Urinary bladder (tissue), 4 donors: ENCODE data around the gene SLC35B1. TPM values are rescaled to one million over a fixed set of nuclear protein-coding genes. Genes with fewer than 3 reads are reported as not detected.

Experiments
- DNase-seq: peaks from one replicate; pipeline ENCODE4 v3.0.0-alpha.2; 2015; ENCODE audit errors: extremely low spot score
- H3K27ac ChIP-seq: one replicate; pipeline ENCODE4 v1.5.1; 2013; ENCODE audit warnings: low read depth, mild to moderate bottlenecking, moderate library complexity
- H3K36me3 ChIP-seq: one replicate; pipeline ENCODE4 v1.6.1; 2013; ENCODE audit warnings: mild to moderate bottlenecking, moderate library complexity; ENCODE audit not compliant: insufficient read depth
- H3K4me1 ChIP-seq: one replicate; pipeline ENCODE4 v1.6.1; 2013; ENCODE audit warnings: mild to moderate bottlenecking, moderate library complexity; ENCODE audit not compliant: insufficient read depth
- H3K4me3 ChIP-seq: one replicate; pipeline ENCODE4 v1.5.1; 2013; ENCODE audit warnings: low read depth, low read length
- WGBS: extraction: QIAGEN DNeasy Blood & Tissue Kit; methylation state at CpG from one replicate; pipeline ENCODE4 v1.1.7; 2013; 5-methylcytosine and 5-hydroxymethylcytosine counted together
- polyA plus RNA-seq: library from polyadenylated mRNA; stranded (reverse); fragments of 200-250 nt; gene quantifications from one replicate; pipeline ENCODE4 v1.2.3, GENCODE V29; 2013
- total RNA-seq: library from RNA; depleted of rRNA; stranded (reverse); fragments of >200 nt; gene quantifications from one replicate; pipeline ENCODE4 v1.2.3, GENCODE V29; 2014
- donor health status: healthy with polysubstance abuse.
- donor health status: healthy.

SLC35B1 gene
- total and polyA plus RNA-seq, 2 donors = 27.0 to 33.1 TPM

DNA sequence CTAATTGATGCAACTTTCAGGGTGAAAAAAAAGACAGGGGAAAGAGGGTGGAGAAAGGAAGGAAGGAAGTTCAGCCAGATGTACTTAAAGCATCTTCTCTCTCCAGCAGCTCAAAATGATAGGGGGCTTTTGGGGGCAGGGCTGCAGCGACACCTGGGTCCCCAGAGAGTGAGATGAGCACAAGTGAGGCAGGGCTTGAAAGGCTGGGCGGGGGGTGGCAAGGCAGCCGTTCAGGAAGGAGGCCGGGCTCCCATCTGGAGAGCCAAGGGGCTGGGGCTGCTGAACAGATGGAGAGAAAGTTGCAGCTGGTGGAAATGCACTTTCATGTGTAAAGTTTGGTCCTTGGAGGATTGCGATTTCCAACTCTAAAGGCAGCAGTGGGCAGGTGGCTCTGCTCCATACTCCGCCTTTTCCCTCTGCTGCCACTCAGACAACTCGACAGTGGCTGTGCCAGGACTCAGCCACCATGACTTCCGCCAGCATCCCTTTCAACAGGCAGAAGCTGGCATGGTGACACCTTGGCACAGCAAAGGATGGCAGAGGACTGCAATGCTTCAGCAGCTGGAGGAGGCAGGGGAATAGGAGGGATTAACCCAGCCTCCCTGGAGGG, 7.7 kb downstream of the SLC35B1 start:
- H3K27ac ChIP-seq = no peak overlapping the region
- no peaks in the 10 kb centered on the region for H3K4me1 ChIP-seq
- H3K36me3 ChIP-seq = peaks cover 4% of the 10 kb centered on the region
- no peak for DNase-seq
- H3K4me3 ChIP-seq = no peak overlapping the region
- 72% methylated on average over 8 of the region's 8 CpGs for WGBS

DNA sequence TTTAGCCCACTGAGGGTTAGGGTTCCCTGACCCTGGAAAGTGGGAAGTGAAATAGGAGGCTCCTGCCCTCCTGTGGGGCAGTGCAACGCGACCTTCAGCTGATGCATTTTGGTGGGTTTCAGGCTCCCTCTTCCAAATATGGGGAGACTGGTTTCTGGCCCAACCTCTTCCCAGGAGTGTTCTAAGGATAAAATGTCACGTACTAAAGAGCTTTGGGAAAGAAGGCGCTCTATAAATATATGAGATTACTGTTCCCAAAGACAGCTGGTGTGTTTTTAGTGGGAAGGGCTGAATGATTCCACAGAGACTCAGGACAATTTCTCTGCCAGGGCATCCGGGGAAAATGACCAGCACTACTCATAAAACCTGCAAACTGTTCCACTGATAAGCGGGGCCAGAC, 9.8 kb downstream of the SLC35B1 start:
- Histone ChIP-seq H3K4me1 (no peaks in the 10 kb centered on the region), H3K27ac (no peak overlapping the region), H3K4me3 (no peak overlapping the region), H3K36me3 (peaks cover 4% of the 10 kb centered on the region)
- no peak for DNase-seq
- 21% methylated on average over 6 of the region's 6 CpGs for WGBS

DNA sequence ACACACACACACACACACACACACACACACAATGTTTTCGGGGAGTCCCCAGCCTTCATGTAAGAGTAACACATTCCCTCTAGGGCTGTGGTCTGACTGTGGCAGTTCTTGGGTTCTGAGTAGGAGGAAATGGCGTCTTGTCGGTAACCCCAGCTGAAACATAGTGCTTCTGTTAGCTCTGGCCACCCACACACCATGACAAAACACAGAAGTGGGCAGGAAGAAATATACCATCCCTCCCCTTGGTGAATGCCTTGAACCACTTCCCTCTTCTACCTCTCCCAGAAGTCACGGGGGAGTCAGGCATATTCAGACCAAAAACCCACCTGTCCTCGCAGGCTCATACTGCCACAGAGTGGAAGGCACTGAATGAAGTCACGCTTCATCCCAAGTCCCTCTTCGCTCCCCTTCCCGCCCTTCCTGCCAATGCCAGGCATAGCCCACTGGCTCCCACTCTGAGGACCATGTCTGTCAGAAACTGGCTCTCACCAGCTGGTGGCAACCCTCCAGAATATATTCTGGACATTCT, 11.5 kb downstream of the SLC35B1 start:
- 76% methylated on average over 8 of the region's 8 CpGs for WGBS
- Histone ChIP-seq H3K4me3 (no peak overlapping the region), H3K27ac (no peak overlapping the region), H3K36me3 (peaks cover 4% of the 10 kb centered on the region), H3K4me1 (no peaks in the 10 kb centered on the region)
- no peak for DNase-seq

DNA sequence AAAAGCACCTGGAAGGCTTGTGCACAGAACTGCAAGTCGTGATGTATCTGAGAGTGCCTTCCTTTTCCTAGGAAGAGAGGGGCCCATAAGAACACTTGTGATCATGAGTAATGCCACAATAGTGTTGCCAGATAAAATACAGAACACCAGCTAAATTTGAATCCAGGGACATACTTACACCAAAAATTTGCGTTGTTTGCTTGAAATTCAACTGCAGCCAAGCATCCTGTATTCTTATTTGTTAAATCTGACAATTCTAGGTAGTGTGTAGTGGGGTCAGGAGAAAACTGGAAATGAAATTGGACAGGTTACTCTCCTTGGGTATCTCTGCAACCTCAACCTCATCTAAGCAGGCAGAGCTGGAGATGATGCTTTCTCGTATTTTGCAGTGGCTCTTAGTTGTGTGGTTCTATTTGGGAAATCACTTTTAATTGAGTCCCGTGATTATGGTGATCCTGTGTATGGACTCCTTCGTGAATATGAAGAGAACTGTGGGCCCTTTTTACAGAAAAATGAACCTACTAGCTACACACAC, 12.0 kb downstream of the SLC35B1 start:
- 50% methylated on average over 5 of the region's 5 CpGs for WGBS
- H3K4me3 ChIP-seq = no peak overlapping the region
- H3K36me3 ChIP-seq = peaks cover 4% of the 10 kb centered on the region
- DNase-seq = no peak
- no peaks in the 10 kb centered on the region for H3K4me1 ChIP-seq
- H3K27ac ChIP-seq = no peak overlapping the region

DNA sequence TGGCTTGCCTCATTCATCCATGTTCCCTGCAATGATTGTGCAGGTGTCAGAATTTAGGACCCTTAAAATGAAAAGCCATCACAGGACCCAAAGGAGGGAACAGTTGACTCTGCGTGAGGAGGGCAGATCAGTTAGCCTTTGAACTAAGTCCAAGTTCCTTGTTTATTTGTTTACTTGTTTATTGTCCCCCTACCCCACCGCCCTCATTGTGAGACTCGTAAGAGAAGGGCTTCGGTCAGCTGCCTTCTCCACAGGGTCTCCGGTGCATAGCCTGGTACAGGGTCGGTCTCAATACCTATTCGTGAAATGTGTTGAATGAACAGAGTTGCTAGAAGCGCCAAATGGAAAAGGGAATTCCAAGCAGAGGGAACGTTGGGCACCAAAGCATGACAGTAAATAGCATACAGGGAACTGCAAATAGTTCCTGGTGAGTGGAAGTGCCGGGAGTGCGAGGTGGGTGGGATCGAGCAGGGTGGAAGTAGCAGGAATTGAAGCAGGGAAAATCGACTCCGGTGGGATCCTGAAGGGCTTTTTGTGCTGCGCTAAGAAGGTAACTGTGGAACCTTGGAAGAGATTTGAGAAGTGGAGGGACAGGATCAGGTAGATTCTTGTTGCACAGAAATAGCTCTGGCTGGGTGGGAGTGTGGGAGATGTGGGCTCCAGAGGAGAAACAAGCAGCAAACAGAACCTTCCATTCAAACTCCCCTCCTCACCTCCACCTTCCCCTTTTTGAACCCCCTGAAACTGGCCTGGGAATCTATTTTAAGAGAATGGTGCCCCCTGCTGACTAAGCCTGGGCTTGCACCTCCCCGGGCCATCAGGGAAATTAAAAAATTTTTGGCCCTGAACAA, 12.7 kb downstream of the SLC35B1 start:
- no peak overlapping the region for H3K4me3 ChIP-seq
- peaks cover under 1% of the 10 kb centered on the region for H3K36me3 ChIP-seq
- H3K27ac ChIP-seq = no peak overlapping the region
- WGBS = 29% methylated on average over 16 of the region's 16 CpGs
- H3K4me1 ChIP-seq = no peaks in the 10 kb centered on the region
- DNase-seq = no peak

DNA sequence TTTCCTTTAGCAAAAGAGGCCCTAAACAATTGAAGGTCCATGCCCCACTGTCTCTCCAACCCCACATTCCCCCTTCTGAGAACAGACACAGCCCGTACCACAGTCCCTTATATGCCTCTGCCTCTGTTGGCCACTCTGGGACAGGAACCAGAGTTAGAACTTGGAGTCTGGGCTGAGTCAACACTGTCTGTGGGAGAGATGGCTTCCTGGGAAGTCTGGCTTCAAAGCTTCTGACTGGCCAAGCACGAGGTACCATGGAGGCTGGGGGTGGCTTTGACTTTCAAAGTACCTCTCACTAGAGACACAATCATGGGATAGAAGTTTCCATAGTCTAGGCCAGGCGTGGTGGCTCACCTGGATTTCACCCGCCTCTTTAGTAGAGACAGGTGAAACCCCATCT, 15.0 kb downstream of the SLC35B1 start:
- no peak overlapping the region for H3K4me3 ChIP-seq
- WGBS = 86% methylated on average over 4 of the region's 4 CpGs
- DNase-seq = no peak
- H3K27ac ChIP-seq = no peak overlapping the region
- no peaks in the 10 kb centered on the region for H3K36me3 ChIP-seq
- H3K4me1 ChIP-seq = no peaks in the 10 kb centered on the region

DNA sequence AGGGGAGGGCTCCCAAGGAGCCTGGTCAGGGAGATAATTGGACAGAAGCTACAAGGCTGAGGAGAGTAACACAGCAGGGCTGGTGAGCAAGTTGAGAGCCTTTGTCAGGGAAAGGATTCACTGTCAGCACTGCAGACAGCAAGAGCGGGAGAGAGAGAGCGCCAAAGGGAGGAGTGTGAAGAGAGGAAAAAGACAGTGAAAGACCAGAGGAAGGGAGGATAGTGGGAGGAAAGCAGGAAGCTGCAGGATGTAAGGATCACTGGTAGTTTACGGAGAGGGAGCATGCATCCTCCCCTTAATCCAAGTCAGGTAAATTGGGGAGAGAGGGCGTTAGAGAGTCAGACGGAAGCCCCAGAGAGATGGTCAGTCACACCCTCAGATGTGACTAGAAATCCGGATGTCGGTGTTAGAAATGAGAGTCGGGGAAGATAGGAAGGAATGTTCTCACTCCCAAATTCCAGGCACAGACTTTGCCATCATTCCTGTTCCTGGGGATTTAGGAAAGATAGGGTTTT, 16.0 kb downstream of the SLC35B1 start:
- no peak for DNase-seq
- Histone ChIP-seq H3K4me1 (no peaks in the 10 kb centered on the region), H3K4me3 (no peak overlapping the region), H3K27ac (peak overlapping the region; percentile 80), H3K36me3 (no peaks in the 10 kb centered on the region)
- WGBS = 23% methylated on average over 8 of the region's 8 CpGs

DNA sequence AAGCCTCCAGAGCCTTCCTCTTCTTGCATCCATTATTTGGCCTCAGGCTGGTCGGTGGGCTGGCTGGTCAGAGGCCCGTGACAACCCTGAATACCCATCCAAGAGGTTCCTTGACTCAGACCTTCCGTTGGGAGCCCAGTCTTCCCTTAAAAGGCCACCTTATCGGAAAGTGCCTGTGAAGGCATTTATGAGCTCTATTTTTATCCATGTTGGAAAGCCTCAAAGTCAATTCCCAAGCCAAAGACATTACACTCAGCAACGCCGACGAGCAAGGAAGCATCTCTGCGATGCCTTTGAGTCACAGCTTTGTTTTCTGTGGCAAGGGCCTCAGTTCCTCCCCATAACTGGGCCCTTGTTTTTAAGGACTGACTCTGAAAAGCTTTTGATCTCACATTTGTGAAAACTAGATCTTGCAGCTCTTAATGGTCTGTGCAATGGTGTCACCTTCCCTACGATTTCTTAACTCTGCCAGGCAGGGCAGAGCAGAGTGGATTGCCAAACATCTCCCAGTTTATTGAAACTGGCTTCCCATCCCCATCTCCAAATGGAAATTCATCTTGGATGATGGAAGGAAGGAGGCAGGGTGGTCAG, 16.6 kb downstream of the SLC35B1 start:
- DNase-seq = peak; percentile 51
- Histone ChIP-seq H3K36me3 (no peaks in the 10 kb centered on the region), H3K4me1 (no peaks in the 10 kb centered on the region), H3K27ac (peak overlapping the region; percentile 80), H3K4me3 (no peak overlapping the region)
- 19% methylated on average over 9 of the region's 9 CpGs for WGBS

DNA sequence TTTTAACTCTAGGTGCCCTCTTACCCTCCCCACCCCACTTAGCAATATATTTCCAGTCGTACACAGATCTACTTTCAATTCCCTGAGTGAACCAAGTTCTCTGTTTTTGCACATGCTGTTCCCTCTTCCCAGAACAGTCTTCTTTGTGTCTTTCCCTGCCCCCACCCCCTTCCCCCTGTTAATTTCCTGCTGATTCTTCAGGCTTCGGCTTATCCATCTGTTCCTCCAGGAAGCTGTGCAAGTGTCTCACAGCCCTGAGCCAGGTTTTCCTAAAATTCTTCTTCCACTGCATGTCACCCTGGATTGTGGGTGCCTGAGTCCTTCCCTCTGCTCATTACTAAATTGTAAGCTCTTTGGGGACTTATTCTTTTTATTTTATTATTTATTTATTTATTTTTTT, 17.5 kb downstream of the SLC35B1 start:
- H3K4me3 ChIP-seq = no peak overlapping the region
- 47% methylated on average over 2 of the region's 2 CpGs for WGBS
- H3K36me3 ChIP-seq = no peaks in the 10 kb centered on the region
- no peak overlapping the region for H3K27ac ChIP-seq
- no peaks in the 10 kb centered on the region for H3K4me1 ChIP-seq
- DNase-seq = no peak

DNA sequence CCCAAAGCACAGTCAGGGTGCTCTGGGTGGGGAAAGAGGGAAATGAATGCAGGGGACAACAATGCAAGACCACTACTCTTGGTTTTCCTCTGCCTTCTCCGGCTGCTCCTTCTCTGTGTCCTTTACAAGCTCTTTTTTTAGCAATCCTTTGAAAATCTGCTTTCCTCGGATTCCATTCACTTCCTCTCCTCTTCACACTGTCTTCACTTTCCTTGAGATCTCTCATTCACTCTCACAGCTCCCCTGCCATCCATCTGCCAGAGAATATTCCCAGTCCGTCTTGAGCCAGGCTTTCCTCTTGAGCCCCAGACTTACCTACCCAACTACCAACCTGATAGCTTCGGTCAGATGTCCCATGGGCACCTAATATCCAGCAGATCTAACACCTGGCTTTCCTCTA, 18.9 kb downstream of the SLC35B1 start:
- no peaks in the 10 kb centered on the region for H3K36me3 ChIP-seq
- H3K4me1 ChIP-seq = no peaks in the 10 kb centered on the region
- H3K27ac ChIP-seq = no peak overlapping the region
- no peak for DNase-seq
- 68% methylated on average over 4 of the region's 4 CpGs for WGBS
- H3K4me3 ChIP-seq = no peak overlapping the region

DNA sequence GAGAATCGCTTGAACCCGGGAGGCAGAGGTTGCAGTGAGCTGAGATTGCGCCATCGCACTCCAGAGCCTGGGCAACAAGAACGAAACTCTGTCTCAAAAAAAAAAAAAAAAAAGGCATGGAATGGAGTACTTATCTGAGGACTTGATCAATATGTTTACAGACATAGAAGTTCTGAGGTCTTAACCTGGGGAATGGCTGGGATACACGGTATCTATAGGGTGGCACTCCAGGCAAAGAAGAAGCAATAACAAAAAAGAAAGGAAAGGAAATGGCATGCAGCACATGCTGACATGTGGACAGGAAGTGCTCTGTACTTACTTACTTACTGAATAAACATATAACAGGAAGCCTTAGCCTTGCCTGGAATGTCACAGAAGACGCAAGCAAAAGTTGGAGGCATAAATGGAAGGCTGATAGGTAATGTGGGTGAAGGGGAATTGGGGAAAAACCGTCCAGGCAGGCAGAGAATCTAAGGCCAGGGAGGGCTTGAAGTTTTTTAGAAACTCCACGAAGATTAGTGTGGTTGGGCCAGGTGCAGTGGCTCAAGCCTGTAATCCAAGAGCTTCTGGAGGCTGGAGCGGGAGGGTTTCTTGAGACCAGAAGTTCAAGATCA, 19.8 kb downstream of the SLC35B1 start:
- no peak for DNase-seq
- WGBS = 58% methylated on average over 10 of the region's 10 CpGs
- Histone ChIP-seq H3K4me3 (no peak overlapping the region), H3K36me3 (no peaks in the 10 kb centered on the region), H3K4me1 (no peaks in the 10 kb centered on the region), H3K27ac (peak overlapping the region; percentile 63)

DNA sequence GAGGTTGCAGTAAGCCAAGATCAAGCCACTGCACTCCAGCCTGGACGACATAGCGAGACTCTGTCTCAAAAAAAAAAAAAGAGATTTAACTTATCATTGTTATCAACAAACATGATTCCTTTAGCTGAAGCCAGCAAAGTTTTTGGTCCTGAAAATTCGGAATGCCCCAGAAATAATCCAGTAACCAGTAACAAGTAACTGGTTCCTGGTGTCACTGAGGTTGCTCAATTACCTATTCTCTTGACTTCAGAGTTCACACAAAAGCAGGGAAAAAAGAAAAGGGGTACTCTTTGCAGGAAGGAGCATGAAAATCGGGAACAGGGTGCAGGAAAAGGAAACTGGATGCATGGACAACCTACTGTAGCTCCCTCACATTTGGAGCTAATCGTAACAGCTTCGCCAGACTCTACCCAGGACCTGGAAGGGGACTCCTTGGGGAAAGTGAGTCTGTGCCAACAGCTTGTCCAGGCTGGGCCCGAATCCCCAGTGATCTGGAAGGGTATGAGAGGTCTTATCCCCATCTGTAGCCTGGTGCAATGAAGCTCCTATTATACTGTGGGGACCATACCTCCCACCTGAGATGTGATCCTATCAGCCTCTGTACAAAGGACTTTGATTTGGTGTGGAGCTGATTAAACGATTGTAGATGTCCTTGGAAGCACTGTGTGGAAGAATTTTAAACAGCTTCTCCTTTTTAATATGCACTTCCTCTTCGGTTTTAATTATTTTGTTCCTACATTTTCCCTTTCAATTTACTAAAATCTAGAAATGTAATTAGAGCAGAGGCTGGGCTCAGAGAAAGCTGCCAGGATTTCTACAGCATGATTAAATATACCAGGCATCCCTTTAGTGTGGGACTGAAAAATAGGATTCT, 26.4 kb downstream of the SLC35B1 start:
- Histone ChIP-seq H3K36me3 (no peaks in the 10 kb centered on the region), H3K4me3 (no peak overlapping the region), H3K4me1 (no peaks in the 10 kb centered on the region), H3K27ac (no peak overlapping the region)
- DNase-seq = no peak
- WGBS = 57% methylated on average over 9 of the region's 9 CpGs
